Fibroblast of the aortic adventitia (primary cell): ENCODE measurements around the gene PLAGL2. TPM values are rescaled to one million over a fixed set of nuclear protein-coding genes. Genes with fewer than 3 reads are reported as not detected.
"Not testable (repeated sequence)": the region's sequence is repeated elsewhere in the genome, so short reads cannot be mapped to it uniquely, and the experiment has no call there.

Experiments
- DNase-seq: peaks from one replicate; pipeline ENCODE4 v3.0.0-alpha.2; 2010; ENCODE audit warnings: low read depth
- H3K4me3 ChIP-seq: 2 replicates; pipeline ENCODE4 v1.5.1; 2011; ENCODE audit warnings: low read depth, mild to moderate bottlenecking, control low read depth, low read length, moderate library complexity
- total RNA-seq: library from RNA; depleted of rRNA; stranded (reverse); fragments of >200 nt; gene quantifications from 2 replicates; pipeline ENCODE4 v1.2.3, GENCODE V29; 2012; ENCODE audit warnings: low replicate concordance
- TF ChIP-seq, protein P1 (sequence below): IDR thresholded peaks from 2 replicates; pipeline ENCODE4 v1.5.1; 2011; ENCODE audit warnings: mild to moderate bottlenecking, low read length, control low read depth, inconsistent platforms; ENCODE audit not compliant: insufficient read depth

PLAGL2 gene
- total RNA-seq, 1 donor, result 4.2 TPM

DNA sequence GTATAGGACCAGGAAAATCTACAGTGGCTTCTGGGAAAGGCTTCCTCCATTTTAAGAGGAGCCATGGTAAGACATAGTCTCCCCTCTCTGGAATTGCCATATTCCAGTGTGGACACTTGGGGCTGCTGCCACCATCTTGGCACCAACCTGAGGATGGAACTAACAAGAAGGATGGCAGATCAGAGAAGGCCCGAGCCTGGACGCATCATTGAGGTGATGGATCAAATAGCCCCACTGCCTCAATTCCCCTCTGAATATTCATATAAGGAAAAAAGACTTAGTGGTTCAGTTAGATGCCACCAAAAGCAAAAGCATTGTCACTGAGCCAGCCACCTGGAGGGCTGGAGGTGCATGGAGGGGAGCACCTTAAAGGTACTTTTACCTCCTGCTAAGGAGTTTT lies 25.9 kb downstream of the PLAGL2 start:
- no peak overlapping the region for H3K4me3 ChIP-seq
- TF ChIP-seq, protein P1, sequence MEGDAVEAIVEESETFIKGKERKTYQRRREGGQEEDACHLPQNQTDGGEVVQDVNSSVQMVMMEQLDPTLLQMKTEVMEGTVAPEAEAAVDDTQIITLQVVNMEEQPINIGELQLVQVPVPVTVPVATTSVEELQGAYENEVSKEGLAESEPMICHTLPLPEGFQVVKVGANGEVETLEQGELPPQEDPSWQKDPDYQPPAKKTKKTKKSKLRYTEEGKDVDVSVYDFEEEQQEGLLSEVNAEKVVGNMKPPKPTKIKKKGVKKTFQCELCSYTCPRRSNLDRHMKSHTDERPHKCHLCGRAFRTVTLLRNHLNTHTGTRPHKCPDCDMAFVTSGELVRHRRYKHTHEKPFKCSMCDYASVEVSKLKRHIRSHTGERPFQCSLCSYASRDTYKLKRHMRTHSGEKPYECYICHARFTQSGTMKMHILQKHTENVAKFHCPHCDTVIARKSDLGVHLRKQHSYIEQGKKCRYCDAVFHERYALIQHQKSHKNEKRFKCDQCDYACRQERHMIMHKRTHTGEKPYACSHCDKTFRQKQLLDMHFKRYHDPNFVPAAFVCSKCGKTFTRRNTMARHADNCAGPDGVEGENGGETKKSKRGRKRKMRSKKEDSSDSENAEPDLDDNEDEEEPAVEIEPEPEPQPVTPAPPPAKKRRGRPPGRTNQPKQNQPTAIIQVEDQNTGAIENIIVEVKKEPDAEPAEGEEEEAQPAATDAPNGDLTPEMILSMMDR, result no peak
- no peak for DNase-seq

DNA sequence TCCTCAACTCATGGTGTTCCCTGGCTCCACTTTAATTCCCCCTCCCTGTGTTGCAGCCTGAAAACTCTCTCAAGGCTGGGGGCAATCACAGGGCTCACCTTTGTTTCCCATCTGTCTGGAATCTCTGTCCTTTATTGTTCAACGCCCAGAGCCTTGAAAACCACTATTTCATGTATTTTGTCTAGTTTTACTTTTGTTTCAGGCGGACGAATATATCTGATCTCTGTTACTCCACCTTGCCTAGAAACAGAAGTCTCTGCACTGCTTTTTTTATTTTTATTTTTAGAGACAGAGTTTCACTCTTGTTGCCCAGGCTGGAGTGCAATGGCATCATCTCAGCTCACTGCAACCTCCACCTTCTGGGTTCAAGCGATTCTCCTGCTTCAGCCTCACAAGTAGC lies 27.6 kb downstream of the PLAGL2 start:
- H3K4me3 ChIP-seq, result no peak overlapping the region
- TF ChIP-seq, protein P1, result no peak
- no peak for DNase-seq

DNA sequence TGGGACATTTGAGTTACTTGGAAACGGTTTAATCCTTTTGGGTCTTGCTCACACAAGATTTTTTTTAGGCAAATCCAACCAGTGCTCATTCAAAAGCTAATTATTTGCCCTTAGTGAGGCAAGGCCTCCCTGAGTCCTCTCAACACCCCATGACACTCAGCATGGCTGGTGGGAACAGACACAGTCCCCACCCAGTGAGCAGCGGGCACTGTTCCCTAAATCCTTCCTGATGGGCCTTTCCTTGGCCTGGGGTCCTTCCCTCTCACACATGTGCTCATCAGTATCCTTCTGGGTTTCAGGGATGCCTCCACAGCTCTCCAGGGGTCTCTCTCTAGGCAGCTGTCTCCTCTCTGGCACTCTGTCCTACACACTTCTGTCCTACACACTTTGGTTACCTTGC lies 28.0 kb downstream of the PLAGL2 start:
- no peak for DNase-seq
- TF ChIP-seq, protein P1, result no peak
- H3K4me3 ChIP-seq, result no peak overlapping the region

DNA sequence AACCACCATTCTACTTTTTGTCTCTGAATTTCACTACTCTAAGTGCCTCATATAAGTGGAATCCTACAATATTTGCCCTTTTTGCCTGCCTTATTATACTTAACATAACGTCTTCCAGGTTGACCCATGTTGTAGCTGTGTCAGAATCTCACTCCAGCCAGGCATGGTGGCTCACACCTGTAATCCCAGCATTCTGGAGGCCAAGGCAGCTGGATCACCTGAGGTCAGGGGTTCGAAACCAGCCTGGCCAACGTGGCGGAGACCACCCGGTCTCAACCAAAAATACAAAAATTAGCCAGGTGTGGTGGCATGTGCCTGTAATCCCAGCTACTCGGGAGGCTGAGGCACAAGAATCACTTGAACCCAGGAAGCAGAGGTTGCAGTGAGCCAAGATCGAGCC lies 29.8 kb downstream of the PLAGL2 start:
- not testable (repeated sequence) for DNase-seq, H3K4me3 ChIP-seq

DNA sequence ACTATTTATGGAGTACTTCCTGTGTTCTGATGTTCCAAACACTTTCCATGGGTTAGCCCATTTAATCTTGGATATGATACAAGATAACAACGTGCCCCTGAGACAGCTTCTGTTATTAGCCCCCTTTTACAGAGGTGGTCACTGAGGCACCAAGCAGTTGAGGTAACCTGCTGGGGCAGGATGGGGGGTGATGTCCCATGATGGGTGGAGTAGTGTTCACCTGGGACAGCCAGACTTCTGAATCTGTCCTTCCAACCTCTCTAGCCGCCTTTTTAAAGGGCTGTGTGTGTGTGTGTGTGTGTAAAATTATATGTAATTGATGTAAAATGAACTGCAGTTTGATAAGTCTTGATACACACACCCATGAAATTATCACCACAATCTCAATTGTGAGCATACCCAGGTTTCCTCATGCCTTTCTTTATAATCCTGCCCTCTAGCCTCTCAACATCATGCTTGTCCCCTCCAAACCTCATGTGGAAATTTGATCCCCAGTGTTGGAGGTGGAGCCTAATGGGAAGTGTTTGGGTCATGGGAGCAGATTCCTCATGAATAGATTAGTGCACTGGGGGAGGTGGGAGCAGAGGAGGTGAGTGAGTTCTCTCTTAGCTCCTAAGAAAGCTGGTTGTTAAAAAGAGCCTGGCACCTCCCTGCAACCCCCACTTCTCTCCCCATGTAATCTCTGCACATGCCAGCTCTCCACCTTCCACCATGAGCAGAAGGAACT lies 39.2 kb downstream of the PLAGL2 start:
- TF ChIP-seq, protein P1, result no peak
- DNase-seq, result peak; percentile 35
- H3K4me3 ChIP-seq, result no peak overlapping the region

DNA sequence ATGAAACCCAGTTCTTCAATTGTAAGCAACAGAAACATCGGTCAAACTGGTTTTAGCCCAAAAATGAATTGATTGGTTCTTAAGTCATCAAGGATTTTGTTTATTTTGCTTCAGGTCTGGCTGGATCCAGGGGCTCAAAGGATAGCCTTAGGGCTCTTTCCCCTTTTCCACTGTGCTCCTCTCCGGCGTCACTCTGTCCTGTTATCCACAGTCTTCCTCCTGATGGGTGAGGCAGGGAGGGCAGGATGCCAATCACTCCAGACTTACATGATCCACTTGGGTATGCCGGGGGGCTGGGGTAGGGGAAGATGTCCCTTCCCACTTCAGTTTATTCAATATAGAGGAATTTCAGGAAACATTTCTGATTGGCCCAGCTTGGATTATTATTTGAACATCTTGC lies 40.0 kb downstream of the PLAGL2 start:
- no peak overlapping the region for H3K4me3 ChIP-seq
- TF ChIP-seq, protein P1, result no peak
- no peak for DNase-seq

DNA sequence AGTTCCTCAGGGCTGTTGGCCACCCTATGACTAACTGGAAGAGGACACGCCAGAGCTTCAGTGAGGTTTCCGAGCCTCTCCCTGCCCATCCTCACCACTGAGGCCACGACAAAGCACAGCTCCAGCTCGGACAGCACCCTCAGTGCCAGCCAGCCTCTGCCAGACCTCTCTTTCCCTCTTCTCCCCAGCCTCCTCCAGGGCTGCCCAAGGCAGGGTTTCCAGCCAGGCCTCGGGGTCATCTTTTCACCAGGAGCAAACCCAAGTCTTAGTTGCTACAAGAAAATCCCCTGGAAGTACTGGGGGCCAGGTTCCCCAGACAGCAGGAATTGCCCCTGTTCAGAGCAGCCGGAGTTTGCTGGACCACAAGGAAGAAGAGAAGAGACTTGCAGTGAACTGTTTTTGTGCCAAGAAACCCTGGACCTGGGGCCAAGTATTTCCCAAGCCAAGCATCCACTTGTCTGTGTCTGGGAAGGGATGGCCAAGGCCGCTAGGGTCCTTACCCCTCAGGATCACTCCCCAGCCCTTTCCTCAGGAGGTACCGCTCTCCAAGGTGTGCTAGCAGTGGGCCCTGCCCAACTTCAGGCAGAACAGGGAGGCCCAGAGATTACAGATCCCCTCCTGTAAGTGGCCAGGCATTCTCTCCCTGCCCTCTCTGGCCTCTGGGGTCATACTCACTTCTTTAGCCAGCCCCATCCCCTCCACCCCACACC lies 41.6 kb downstream of the PLAGL2 start:
- H3K4me3 ChIP-seq, result no peak overlapping the region
- no peak for DNase-seq
- TF ChIP-seq, protein P1, result no peak
